Keratinocyte (primary cell): ENCODE measurements around the gene SPATA31C1. TPM values are rescaled to one million over a fixed set of nuclear protein-coding genes. Genes with fewer than 3 reads are reported as not detected.
"Not testable (repeated sequence)": the region's sequence is repeated elsewhere in the genome, so short reads cannot be mapped to it uniquely, and the experiment has no call there.

Source experiments
- DNase-seq: peaks from one replicate; pipeline ENCODE4 v3.0.0-alpha.2; 2011; ENCODE audit warnings: low read depth, missing footprints, low spot score
- FAIRE-seq: peaks from 2 replicates; lab custom pipeline; 2011; peaks lifted over from hg19 to GRCh38; lab: Jason Lieb, UNC
- H2AFZ ChIP-seq: 2 replicates; pipeline ENCODE4 v1.6.0; 2012; ENCODE audit warnings: low read length, control low read depth, inconsistent platforms; ENCODE audit not compliant: control insufficient read depth
- H3K27ac ChIP-seq: 2 replicates; pipeline ENCODE4 v1.5.1; 2011; ENCODE audit warnings: low read length; ENCODE audit not compliant: control insufficient read depth, insufficient read depth
- H3K27me3 ChIP-seq: 3 replicates; pipeline ENCODE4 v1.6.0; 2011; ENCODE audit warnings: low read length; ENCODE audit not compliant: control insufficient read depth, insufficient read depth; ENCODE audit errors: extremely low read depth
- H3K36me3 ChIP-seq, 2 experiments: 2 replicates in 1 of 2; 3 replicates in 1 of 2; pipeline ENCODE4 v1.5.1; 2011; ENCODE audit warnings: low read length in 2 of 2, mild to moderate bottlenecking in 1 of 2; ENCODE audit not compliant: control insufficient read depth in 2 of 2, insufficient read depth in 2 of 2; ENCODE audit errors: extremely low read depth in 1 of 2
- H3K4me1 ChIP-seq: 3 replicates; pipeline ENCODE4 v1.5.1; 2011; ENCODE audit warnings: low read length; ENCODE audit not compliant: control insufficient read depth, insufficient read depth; ENCODE audit errors: extremely low read depth
- H3K4me2 ChIP-seq: 3 replicates; pipeline ENCODE4 v1.6.0; 2011; ENCODE audit warnings: low read depth, low read length; ENCODE audit not compliant: control insufficient read depth, insufficient read depth; ENCODE audit errors: extremely low read depth
- H3K4me3 ChIP-seq, 3 experiments: fragments of 200-600 bp in 1 of 3; sonication (generic) in 1 of 3; 2 replicates in 2 of 3; 3 replicates in 1 of 3; pipeline ENCODE4 v1.5.1; 2011 to 2016; ENCODE audit warnings: low read length in 3 of 3, mild to moderate bottlenecking in 3 of 3, control low read depth in 2 of 3, inconsistent platforms in 1 of 3, low read depth in 1 of 3, mixed read lengths in 1 of 3, mixed run types in 1 of 3, moderate library complexity in 1 of 3; ENCODE audit not compliant: control insufficient read depth in 2 of 3, insufficient read depth in 2 of 3; ENCODE audit errors: extremely low read depth in 1 of 3
- H3K79me2 ChIP-seq: 2 replicates; pipeline ENCODE4 v1.6.0; 2012; ENCODE audit warnings: low read length; ENCODE audit not compliant: control insufficient read depth, insufficient read depth
- H3K9ac ChIP-seq: 3 replicates; pipeline ENCODE4 v1.6.0; 2011; ENCODE audit warnings: low read length; ENCODE audit not compliant: control insufficient read depth, insufficient read depth; ENCODE audit errors: extremely low read depth
- H3K9me1 ChIP-seq: 3 replicates; pipeline ENCODE4 v1.6.0; 2011; ENCODE audit warnings: low read length; ENCODE audit not compliant: control insufficient read depth, insufficient read depth; ENCODE audit errors: extremely low read depth
- H3K9me3 ChIP-seq: 2 replicates; pipeline ENCODE4 v1.5.1; 2012; ENCODE audit warnings: low read depth, low read length; ENCODE audit not compliant: control insufficient read depth
- H4K20me1 ChIP-seq: 3 replicates; pipeline ENCODE4 v1.6.0; 2011; ENCODE audit warnings: low read length; ENCODE audit not compliant: control insufficient read depth, insufficient read depth; ENCODE audit errors: extremely low read depth
- EZH2 ChIP-seq: IDR thresholded peaks from one replicate; pipeline ENCODE4 v1.6.1; 2012; ENCODE audit warnings: inconsistent platforms, mild to moderate bottlenecking, low read length, moderate library complexity
- dilution Hi-C: fragments of 300-500 bp; cut with MboI; formaldehyde crosslinking; loops from one replicate; pipeline ENCODE4 v1.7.0; 2020; ENCODE audit warnings: low sequenced_read_pairs; ENCODE audit not compliant: extremely low pct_ligation_motif_present
- polyA plus RNA-seq, 5 experiments: library from polyadenylated mRNA; depleted of rRNA in 3 of 5; stranded (reverse) in 3 of 5; stranded (forward) in 1 of 5; unstranded in 1 of 5; fragments of >200 nt; gene quantifications; 1 replicate in 1 of 5; 2 replicates in 3 of 5; 3 replicates in 1 of 5; pipeline versions ENCODE4 v1.2.1 to v1.2.3, GENCODE V29; 2011 to 2012; ENCODE audit warnings: missing spikeins in 2 of 5, low read depth in 1 of 5, low replicate concordance in 1 of 5
- TF ChIP-seq, protein P1 (sequence below), 3 experiments: IDR thresholded peaks in 1 of 3; conservative IDR thresholded peaks in 1 of 3; optimal IDR thresholded peaks in 1 of 3; 2 replicates in 2 of 3; 3 replicates in 1 of 3; pipeline versions ENCODE3 to v1.5.1; 2011; ENCODE audit warnings: low read length in 3 of 3, mild to moderate bottlenecking in 3 of 3, moderate library complexity in 2 of 3, control low read depth in 1 of 3, inconsistent platforms in 1 of 3; ENCODE audit not compliant: insufficient read depth in 2 of 3; ENCODE audit errors: extremely low read depth in 1 of 3

SPATA31C1 gene
- polyA plus RNA-seq, 1 donor (not counting 4 experiments of a cell fraction or from before 2014, with no cell fraction given) = not detected

DNA sequence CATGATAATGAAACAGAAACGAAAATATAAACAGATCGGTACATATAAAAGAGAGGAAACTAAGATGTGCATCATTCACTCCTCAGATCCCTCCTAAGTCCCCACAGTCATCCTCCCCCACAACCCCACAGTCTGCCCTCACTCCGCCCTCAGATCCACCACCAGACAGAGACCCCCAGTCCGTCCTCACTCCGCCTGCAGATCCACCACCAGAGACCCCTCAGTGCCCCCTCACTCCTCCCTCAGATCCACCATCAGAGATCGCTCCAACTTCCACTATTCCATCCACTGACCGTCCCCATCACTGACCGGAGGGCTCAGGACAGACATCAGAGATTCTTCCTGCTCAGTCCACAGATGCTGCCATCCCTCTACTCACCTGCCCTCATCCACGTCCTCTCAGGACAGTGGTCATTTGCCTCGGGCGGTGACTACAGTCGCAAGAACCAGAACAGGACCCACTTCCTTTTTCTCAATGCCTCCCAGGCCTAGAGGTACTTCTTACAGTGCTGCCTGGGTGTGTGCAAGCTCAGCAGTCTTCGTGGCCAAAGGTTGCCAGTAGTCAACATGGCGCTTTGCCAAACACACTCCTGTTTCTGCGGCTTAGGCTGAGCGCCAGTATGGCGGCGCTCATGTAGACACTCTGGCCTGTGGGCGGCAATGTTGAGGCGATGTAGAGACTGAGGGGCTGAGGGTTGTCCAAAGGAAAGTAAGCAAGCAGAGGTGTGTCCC is 8.3 kb upstream of the SPATA31C1 start:
- Histone ChIP-seq H3K9ac (no peak overlapping the region), H3K4me1 (no peaks in the 10 kb centered on the region), H3K4me2 (no peak overlapping the region), H3K9me3 (no peaks in the 10 kb centered on the region), H3K27me3 (no peaks in the 10 kb centered on the region), H3K4me3 (no peak overlapping the region), H3K36me3 (no peaks in the 10 kb centered on the region), H4K20me1 (no peaks in the 10 kb centered on the region), H3K27ac (no peak overlapping the region), H3K79me2 (no peaks in the 10 kb centered on the region), H2AFZ (no peak overlapping the region), H3K9me1 (no peaks in the 10 kb centered on the region)
- TF ChIP-seq EZH2 = no peak
- TF ChIP-seq, protein P1, sequence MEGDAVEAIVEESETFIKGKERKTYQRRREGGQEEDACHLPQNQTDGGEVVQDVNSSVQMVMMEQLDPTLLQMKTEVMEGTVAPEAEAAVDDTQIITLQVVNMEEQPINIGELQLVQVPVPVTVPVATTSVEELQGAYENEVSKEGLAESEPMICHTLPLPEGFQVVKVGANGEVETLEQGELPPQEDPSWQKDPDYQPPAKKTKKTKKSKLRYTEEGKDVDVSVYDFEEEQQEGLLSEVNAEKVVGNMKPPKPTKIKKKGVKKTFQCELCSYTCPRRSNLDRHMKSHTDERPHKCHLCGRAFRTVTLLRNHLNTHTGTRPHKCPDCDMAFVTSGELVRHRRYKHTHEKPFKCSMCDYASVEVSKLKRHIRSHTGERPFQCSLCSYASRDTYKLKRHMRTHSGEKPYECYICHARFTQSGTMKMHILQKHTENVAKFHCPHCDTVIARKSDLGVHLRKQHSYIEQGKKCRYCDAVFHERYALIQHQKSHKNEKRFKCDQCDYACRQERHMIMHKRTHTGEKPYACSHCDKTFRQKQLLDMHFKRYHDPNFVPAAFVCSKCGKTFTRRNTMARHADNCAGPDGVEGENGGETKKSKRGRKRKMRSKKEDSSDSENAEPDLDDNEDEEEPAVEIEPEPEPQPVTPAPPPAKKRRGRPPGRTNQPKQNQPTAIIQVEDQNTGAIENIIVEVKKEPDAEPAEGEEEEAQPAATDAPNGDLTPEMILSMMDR (optimal IDR thresholded peaks at IDR 0.05 in 1 of 3, IDR thresholded peaks at IDR 0.05 in 1 of 3, conservative IDR thresholded peaks at IDR 0.05 in 1 of 3; ENCODE audit: extremely low read depth in 1 of 3, insufficient read depth in 2 of 3, low read length in 3 of 3) = no peak
- FAIRE-seq (no peak), DNase-seq (no peak)
- dilution Hi-C loops = no loop called here

DNA sequence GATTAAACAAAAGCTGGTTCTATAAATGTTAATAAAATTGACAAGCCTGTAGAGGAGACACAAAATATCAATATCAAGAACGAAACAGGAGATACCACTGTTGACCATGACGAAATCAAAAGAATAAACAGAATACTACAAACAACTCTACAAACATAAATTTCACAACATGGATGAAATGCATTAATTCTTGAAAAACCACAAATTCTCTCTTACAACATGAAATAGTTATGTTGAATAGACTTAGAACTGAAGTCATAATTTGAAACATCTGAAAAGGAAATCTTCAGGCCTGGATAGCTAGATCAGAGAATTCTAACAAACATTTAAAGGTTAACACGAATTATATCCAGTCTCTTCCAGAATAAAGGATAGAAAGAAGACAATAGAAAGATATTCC is 6.9 kb upstream of the SPATA31C1 start:
- Histone ChIP-seq H4K20me1 (no peaks in the 10 kb centered on the region), H3K27me3 (no peaks in the 10 kb centered on the region), H3K4me1 (no peaks in the 10 kb centered on the region), H3K9me1 (no peaks in the 10 kb centered on the region), H3K36me3 (no peaks in the 10 kb centered on the region), H2AFZ (no peak overlapping the region), H3K79me2 (no peaks in the 10 kb centered on the region), H3K4me3 (no peak overlapping the region), H3K4me2 (no peak overlapping the region), H3K9ac (no peak overlapping the region), H3K9me3 (no peaks in the 10 kb centered on the region), H3K27ac (no peak overlapping the region)
- TF ChIP-seq EZH2 = no peak
- TF ChIP-seq, protein P1 (optimal IDR thresholded peaks at IDR 0.05 in 1 of 3, IDR thresholded peaks at IDR 0.05 in 1 of 3, conservative IDR thresholded peaks at IDR 0.05 in 1 of 3; ENCODE audit: extremely low read depth in 1 of 3, insufficient read depth in 2 of 3, low read length in 3 of 3) = no peak
- FAIRE-seq (no peak), DNase-seq (no peak)
- dilution Hi-C loops = no loop called here

DNA sequence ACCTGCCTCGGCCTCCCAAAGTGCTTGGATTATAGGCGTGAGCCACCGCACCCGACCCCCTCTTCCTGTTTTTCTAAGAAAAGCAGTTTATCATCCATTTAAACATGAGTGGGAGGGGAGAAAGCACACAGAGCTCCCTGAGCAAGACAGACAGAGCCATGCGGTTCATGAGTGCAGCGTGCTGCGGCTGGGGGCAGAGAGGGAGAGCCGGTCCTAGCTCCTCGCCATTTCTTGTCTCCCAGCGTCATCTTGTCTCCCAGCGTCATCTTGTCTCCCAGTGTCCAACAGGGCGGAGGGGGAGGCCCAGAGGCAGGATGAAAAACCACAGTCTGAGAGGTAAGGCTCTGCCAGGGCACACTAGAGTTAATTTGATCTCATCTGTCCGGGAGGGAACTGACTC is 1.3 kb downstream of the SPATA31C1 start:
- H3K9me1 ChIP-seq, dilution Hi-C loops, H3K36me3 ChIP-seq, DNase-seq, H3K4me1 ChIP-seq, H3K27me3 ChIP-seq, H4K20me1 ChIP-seq, H3K4me3 ChIP-seq, H3K27ac ChIP-seq, H3K4me2 ChIP-seq, FAIRE-seq, H3K79me2 ChIP-seq, H2AFZ ChIP-seq, H3K9me3 ChIP-seq, H3K9ac ChIP-seq: not testable (repeated sequence)

DNA sequence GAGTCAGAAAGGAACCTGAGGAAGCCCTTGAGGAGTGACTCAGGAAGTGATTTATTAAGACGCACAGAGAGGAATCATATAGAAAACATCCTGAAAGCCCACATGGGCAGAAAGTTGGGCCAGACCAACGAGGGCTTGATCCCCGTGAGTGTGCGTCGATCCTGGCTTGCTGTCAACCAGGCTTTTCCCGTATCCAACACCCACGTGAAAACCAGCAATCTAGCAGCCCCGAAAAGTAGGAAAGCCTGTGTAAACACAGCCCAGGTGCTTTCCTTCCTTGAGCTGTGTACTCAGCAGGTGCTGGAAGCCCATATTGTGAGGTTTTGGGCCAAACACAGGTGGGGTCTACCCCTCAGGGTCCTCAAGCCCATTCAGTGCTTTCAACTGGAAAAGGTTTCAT is 3.8 kb downstream of the SPATA31C1 start:
- H3K4me2 ChIP-seq, H3K79me2 ChIP-seq, H3K4me3 ChIP-seq, DNase-seq, H3K36me3 ChIP-seq, FAIRE-seq, H3K9me1 ChIP-seq, dilution Hi-C loops, H3K27me3 ChIP-seq, H3K9me3 ChIP-seq, H3K27ac ChIP-seq, H3K4me1 ChIP-seq, H2AFZ ChIP-seq, H4K20me1 ChIP-seq, H3K9ac ChIP-seq: not testable (repeated sequence)
